ENCODE data around the gene NONO.

NONO gene, protein sequence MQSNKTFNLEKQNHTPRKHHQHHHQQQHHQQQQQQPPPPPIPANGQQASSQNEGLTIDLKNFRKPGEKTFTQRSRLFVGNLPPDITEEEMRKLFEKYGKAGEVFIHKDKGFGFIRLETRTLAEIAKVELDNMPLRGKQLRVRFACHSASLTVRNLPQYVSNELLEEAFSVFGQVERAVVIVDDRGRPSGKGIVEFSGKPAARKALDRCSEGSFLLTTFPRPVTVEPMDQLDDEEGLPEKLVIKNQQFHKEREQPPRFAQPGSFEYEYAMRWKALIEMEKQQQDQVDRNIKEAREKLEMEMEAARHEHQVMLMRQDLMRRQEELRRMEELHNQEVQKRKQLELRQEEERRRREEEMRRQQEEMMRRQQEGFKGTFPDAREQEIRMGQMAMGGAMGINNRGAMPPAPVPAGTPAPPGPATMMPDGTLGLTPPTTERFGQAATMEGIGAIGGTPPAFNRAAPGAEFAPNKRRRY

DNA sequence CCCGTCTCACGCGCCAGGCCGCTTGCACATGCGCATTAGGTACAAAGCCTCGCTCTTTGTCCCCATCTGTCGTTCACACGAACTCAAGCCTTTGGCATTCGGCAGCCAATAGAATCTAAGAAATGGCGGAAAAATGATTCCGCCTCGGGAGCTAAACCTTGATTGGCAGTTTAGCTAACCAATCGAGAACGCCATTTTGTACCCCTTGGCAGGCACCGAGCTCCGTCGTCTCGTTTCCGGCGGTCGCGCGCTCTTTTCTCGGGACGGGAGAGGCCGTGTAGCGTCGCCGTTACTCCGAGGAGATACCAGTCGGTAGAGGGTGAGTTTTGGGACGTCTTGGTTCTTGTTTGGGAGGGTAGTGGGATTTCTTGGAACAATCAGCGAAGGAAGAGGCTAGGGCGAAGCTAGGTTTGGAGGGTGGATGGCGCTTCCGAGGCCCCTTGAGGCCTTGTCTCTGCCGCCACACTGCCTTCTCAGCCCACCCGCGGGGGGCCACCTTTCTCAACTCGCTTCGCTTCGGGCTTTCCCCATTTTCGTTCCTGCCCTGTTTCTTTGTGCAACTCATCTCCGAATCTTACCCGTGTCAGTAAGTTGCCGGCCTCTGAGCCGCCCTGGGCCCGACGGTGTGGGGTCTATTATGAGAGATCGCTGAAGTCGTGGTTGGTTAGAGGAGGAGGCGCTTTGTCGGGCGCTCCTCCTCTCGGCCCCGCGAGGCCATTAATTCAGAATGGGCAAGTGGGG, at the start of gene NONO:
Gene NONO (plus strand): TSS at position 233 of the 741 bp plus-strand sequence. CDS start 7,003 bp downstream, outside the sequence.
- peak within 1 kb of the TSS; percentile 96 for H3K27ac ChIP-seq (ENCODE audit: low read depth, low read length)
- peak within 1 kb of the TSS; percentile 80 for H3K4me3 ChIP-seq (ENCODE audit: low read depth, low read length)
- peaks cover 36% of the 10 kb centered on the region for H3K9me3 ChIP-seq (ENCODE audit: control insufficient read depth, insufficient read depth, low read length)
- H3K9ac ChIP-seq (ENCODE audit: low read depth, low read length) = peak within 1 kb of the TSS; percentile 98
- H3K27me3 ChIP-seq (ENCODE audit: control insufficient read depth, insufficient read depth, low read length) = no peaks in the 10 kb centered on the region
- peaks cover 30% of the 10 kb centered on the region for H3K36me3 ChIP-seq (ENCODE audit: control insufficient read depth, insufficient read depth, low read length)
- peaks cover 7% of the 10 kb centered on the region; the same call in 1 of the 2 replicates for H3K4me1 ChIP-seq (ENCODE audit: control insufficient read depth, insufficient read depth, low read length)

DNA sequence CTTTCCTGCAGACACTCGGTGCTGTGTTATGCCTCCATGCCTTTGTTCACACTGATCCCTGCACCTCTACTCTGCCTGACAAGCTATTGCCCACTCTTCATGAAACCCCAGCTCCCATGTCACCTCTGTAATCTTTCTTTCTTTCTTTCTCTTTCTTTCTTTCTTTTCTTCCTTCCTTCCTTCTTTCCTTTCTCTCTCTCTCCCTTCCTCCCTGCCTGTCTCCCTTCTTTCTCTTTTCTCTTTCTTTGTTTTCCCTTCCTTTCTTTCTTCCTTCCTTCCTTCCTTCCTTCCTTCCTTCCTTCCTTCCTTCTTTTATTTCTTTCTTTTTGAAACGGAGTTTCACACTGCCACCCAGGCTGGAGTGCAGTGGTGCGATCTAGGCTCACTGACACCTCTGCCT, 48.0 kb upstream of the NONO start:
- no peak overlapping the region for H3K4me3 ChIP-seq (ENCODE audit: low read depth, low read length)
- no peaks in the 10 kb centered on the region for H3K4me1 ChIP-seq (ENCODE audit: control insufficient read depth, insufficient read depth, low read length)
- H3K36me3 ChIP-seq (ENCODE audit: control insufficient read depth, insufficient read depth, low read length) = peaks cover 10% of the 10 kb centered on the region
- H3K27ac ChIP-seq (ENCODE audit: low read depth, low read length) = no peak overlapping the region
- peaks cover 32% of the 10 kb centered on the region for H3K9me3 ChIP-seq (ENCODE audit: control insufficient read depth, insufficient read depth, low read length)
- no peaks in the 10 kb centered on the region for H3K27me3 ChIP-seq (ENCODE audit: control insufficient read depth, insufficient read depth, low read length)
- no peak overlapping the region for H3K9ac ChIP-seq (ENCODE audit: low read depth, low read length)

DNA sequence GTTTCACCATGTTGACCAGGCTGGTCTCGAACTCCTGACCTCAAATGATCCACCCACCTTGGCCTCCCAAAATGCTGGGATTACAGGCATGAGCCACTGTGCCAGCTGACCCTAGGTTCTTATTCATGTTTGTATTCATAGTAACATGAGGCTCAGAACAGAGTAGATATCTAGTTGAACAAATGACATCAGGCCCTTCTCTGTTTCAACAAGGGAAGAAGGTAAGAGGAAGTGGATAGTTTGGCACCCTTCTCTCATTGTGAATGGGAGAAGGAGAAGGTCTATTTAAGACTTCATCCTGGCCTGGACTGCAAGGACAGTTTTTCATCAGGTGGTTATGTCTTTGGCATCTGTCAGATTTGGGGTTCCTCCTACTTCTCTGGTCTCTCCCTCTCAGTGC, 46.6 kb upstream of the NONO start:
- H3K4me3 ChIP-seq (ENCODE audit: low read depth, low read length) = no peak overlapping the region
- no peaks in the 10 kb centered on the region for H3K4me1 ChIP-seq (ENCODE audit: control insufficient read depth, insufficient read depth, low read length)
- no peaks in the 10 kb centered on the region for H3K27me3 ChIP-seq (ENCODE audit: control insufficient read depth, insufficient read depth, low read length)
- no peak overlapping the region for H3K27ac ChIP-seq (ENCODE audit: low read depth, low read length)
- H3K36me3 ChIP-seq (ENCODE audit: control insufficient read depth, insufficient read depth, low read length) = peaks cover 23% of the 10 kb centered on the region
- no peak overlapping the region for H3K9ac ChIP-seq (ENCODE audit: low read depth, low read length)
- peaks cover 34% of the 10 kb centered on the region for H3K9me3 ChIP-seq (ENCODE audit: control insufficient read depth, insufficient read depth, low read length)

DNA sequence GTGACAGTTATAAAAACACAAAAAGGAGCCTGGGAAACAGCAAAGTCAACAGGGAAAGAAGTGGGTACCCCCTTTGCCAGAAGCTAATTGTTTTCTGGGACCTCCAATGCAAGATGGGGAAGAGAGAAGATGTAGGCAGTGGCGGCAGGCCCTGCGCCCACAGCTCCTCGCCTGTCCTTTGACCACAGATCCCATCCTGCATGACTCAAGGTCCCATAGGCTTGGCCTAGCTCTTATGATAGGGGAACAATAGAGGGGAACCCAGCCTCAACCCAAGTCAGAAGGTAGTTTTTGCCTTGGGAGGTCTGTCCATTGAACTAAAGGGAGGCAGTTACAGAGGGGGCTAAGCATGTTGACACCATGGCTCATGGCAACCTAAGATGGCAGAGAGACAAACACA, 43.7 kb upstream of the NONO start:
- no peaks in the 10 kb centered on the region for H3K4me1 ChIP-seq (ENCODE audit: control insufficient read depth, insufficient read depth, low read length)
- H3K4me3 ChIP-seq (ENCODE audit: low read depth, low read length) = no peak overlapping the region
- peaks cover 43% of the 10 kb centered on the region for H3K9me3 ChIP-seq (ENCODE audit: control insufficient read depth, insufficient read depth, low read length)
- H3K9ac ChIP-seq (ENCODE audit: low read depth, low read length) = no peak overlapping the region
- H3K27me3 ChIP-seq (ENCODE audit: control insufficient read depth, insufficient read depth, low read length) = no peaks in the 10 kb centered on the region
- no peak overlapping the region for H3K27ac ChIP-seq (ENCODE audit: low read depth, low read length)
- H3K36me3 ChIP-seq (ENCODE audit: control insufficient read depth, insufficient read depth, low read length) = peaks cover 53% of the 10 kb centered on the region

DNA sequence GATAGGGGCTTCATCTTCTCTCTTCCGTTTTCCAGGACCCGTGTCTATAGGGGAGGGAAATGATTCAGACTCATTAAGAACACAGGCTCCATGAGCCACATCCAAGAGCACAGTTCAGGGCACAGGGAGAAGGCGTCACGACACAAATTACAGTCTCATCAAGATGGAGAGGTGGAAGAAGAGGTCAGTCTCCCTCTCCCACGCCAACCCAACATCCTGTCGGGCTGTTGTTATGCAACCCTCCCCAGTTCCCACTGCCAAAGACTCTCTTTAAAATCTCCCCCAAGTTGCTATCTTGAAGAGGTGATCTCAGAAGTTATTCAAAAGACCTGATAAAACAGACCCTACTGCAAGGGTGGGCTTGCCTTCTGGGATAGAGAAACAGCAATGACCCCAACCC, 42.1 kb upstream of the NONO start:
- no peaks in the 10 kb centered on the region for H3K4me1 ChIP-seq (ENCODE audit: control insufficient read depth, insufficient read depth, low read length)
- H3K36me3 ChIP-seq (ENCODE audit: control insufficient read depth, insufficient read depth, low read length) = peaks cover 67% of the 10 kb centered on the region
- no peak overlapping the region for H3K9ac ChIP-seq (ENCODE audit: low read depth, low read length)
- H3K9me3 ChIP-seq (ENCODE audit: control insufficient read depth, insufficient read depth, low read length) = peaks cover 48% of the 10 kb centered on the region
- no peak overlapping the region for H3K27ac ChIP-seq (ENCODE audit: low read depth, low read length)
- no peak overlapping the region for H3K4me3 ChIP-seq (ENCODE audit: low read depth, low read length)
- no peaks in the 10 kb centered on the region for H3K27me3 ChIP-seq (ENCODE audit: control insufficient read depth, insufficient read depth, low read length)

DNA sequence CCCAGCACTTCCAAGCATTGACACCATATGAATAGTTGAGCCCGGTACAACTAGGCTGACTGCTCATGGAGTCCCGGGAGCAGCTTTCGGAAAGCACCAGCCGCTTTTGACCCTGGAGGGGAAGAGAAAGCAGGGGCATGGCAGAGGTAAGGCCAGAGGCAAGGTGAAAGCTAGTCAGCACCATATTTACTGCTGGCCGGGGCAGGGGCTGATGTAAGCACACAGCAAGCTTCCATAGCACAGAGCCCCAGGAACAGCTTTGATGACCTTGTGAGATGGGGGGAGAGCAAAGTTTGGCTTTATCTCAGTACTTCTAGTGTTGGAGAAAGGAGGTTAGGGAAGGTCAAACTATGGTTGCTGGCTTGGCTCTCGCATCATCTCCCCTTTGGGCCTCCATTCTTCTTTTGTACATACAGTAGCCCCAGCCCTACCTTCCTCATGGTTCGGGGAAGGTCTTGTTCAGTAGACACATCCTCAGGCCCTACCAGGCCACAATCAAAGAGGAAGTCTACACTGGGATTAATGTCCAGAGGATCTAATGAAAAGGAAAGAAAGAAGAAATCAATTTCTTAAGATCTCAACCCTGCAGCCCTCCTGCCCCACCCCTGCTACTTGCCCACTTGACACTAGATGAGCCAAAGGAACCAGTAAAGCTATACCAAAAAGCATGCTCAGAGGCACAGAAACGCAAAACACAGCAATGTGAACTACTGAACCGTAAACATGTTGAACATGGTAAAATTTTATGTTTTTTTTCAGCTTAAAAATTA, 38.9 kb upstream of the NONO start:
- H3K4me3 ChIP-seq (ENCODE audit: low read depth, low read length) = no peak overlapping the region
- H3K9me3 ChIP-seq (ENCODE audit: control insufficient read depth, insufficient read depth, low read length) = peaks cover 52% of the 10 kb centered on the region
- no peaks in the 10 kb centered on the region for H3K27me3 ChIP-seq (ENCODE audit: control insufficient read depth, insufficient read depth, low read length)
- no peak overlapping the region for H3K27ac ChIP-seq (ENCODE audit: low read depth, low read length)
- H3K9ac ChIP-seq (ENCODE audit: low read depth, low read length) = no peak overlapping the region
- no peaks in the 10 kb centered on the region for H3K4me1 ChIP-seq (ENCODE audit: control insufficient read depth, insufficient read depth, low read length)
- peaks cover 99% of the 10 kb centered on the region for H3K36me3 ChIP-seq (ENCODE audit: control insufficient read depth, insufficient read depth, low read length)

DNA sequence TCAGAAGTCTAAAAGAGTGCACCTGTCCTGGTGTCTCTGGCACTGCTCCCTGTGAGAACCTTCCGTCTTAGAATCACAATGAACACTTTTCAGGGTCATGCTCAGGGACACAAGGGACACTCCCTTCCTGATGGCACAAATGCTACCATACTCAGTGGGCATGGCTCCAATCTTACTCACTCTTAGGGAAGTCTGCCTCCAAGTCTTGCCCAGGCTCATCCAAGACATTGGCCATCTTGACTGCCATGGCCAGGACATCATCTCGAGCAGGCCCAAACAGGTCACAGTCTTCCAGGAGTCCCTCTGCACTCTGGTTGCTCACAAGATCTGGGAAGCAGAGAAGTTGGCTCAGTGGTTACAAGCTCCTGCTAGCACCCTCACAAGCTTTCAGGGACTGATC, 38.3 kb upstream of the NONO start:
- H3K9ac ChIP-seq (ENCODE audit: low read depth, low read length) = no peak overlapping the region
- H3K36me3 ChIP-seq (ENCODE audit: control insufficient read depth, insufficient read depth, low read length) = peaks cover 99% of the 10 kb centered on the region
- H3K9me3 ChIP-seq (ENCODE audit: control insufficient read depth, insufficient read depth, low read length) = peaks cover 46% of the 10 kb centered on the region
- H3K27me3 ChIP-seq (ENCODE audit: control insufficient read depth, insufficient read depth, low read length) = no peaks in the 10 kb centered on the region
- no peaks in the 10 kb centered on the region for H3K4me1 ChIP-seq (ENCODE audit: control insufficient read depth, insufficient read depth, low read length)
- no peak overlapping the region for H3K27ac ChIP-seq (ENCODE audit: low read depth, low read length)
- H3K4me3 ChIP-seq (ENCODE audit: low read depth, low read length) = no peak overlapping the region

DNA sequence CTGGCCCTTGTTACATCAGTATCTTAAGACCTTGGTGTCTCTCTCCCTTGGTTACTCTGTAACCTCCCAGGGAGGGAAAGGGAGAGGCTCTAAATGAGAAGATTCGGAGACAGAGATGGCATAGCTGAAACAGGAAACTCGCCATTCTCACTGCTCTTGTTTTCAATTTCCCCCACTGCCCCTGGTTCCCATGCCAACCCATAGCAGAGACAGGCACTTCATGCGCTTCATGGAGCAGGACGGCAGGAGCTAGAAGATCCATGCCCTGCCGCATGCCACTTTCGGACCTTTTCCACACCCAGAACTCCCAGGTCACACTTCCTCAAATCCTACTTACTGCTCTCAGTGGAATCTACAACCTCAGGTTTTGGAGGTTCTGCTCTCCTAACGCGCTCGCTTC, 32.6 kb upstream of the NONO start:
- Histone ChIP-seq H3K27ac (ENCODE audit: low read depth, low read length) (no peak overlapping the region), H3K9me3 (ENCODE audit: control insufficient read depth, insufficient read depth, low read length) (peaks cover 16% of the 10 kb centered on the region), H3K4me3 (ENCODE audit: low read depth, low read length) (no peak overlapping the region), H3K9ac (ENCODE audit: low read depth, low read length) (no peak overlapping the region), H3K36me3 (ENCODE audit: control insufficient read depth, insufficient read depth, low read length) (peaks cover 51% of the 10 kb centered on the region), H3K4me1 (ENCODE audit: control insufficient read depth, insufficient read depth, low read length) (0 out of 2 replicates have a peak, but pooled peaks cover 3% of the 10 kb centered on the region), H3K27me3 (ENCODE audit: control insufficient read depth, insufficient read depth, low read length) (no peaks in the 10 kb centered on the region)

DNA sequence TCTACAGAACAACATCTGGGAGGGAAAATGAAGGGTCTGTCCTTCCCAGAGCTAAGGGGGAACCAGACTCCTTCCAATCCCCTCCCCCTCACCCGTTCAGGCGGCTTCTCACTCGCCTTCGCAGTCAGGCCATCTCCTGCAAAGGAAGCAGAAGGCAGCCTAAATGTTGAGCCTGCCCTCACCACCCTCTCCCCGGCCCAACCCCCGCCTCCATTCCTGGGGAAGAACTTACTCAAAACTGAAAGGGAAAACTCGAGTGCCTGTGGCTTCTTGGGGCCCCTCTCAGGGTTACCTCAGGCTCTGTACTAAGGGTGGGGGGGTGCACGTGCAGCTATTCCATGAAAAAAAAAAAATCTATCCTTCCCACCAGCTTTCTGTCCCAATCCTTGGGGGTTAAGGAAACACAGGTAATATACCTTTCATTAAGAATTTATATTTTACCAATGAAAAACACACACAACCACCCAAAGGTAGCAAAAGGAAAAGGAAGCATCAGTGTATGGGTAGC, 31.9 kb upstream of the NONO start:
- peaks cover 46% of the 10 kb centered on the region for H3K36me3 ChIP-seq (ENCODE audit: control insufficient read depth, insufficient read depth, low read length)
- peaks cover 18% of the 10 kb centered on the region for H3K9me3 ChIP-seq (ENCODE audit: control insufficient read depth, insufficient read depth, low read length)
- H3K9ac ChIP-seq (ENCODE audit: low read depth, low read length) = no peak overlapping the region
- H3K4me1 ChIP-seq (ENCODE audit: control insufficient read depth, insufficient read depth, low read length) = 0 out of 2 replicates have a peak, but pooled peaks cover 3% of the 10 kb centered on the region
- H3K4me3 ChIP-seq (ENCODE audit: low read depth, low read length) = peak overlapping the region; percentile 81
- H3K27me3 ChIP-seq (ENCODE audit: control insufficient read depth, insufficient read depth, low read length) = no peaks in the 10 kb centered on the region
- no peak overlapping the region for H3K27ac ChIP-seq (ENCODE audit: low read depth, low read length)

DNA sequence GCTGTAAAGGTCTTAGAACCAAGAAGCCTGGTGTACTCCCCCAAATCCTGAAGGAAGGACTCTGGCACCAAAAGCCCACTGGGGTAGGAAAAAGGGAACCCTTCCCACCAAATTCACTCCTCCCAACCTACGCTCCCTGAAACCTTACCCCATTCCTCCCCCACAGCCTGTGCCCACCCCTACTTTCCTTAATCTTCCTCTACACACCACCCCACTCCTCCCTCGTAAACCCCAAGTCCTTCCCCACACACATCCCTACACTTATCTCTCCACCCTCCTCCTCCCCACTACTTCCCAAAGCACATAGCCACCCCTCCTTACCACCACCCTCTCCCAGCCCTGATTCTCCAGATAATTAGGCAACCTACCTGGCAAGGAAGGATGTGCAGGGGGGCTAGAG, 31.2 kb upstream of the NONO start:
- Histone ChIP-seq H3K9ac (ENCODE audit: low read depth, low read length) (no peak overlapping the region), H3K4me3 (ENCODE audit: low read depth, low read length) (peak overlapping the region; percentile 81), H3K4me1 (ENCODE audit: control insufficient read depth, insufficient read depth, low read length) (0 out of 2 replicates have a peak, but pooled peaks cover 3% of the 10 kb centered on the region), H3K27ac (ENCODE audit: low read depth, low read length) (no peak overlapping the region), H3K36me3 (ENCODE audit: control insufficient read depth, insufficient read depth, low read length) (peaks cover 39% of the 10 kb centered on the region), H3K9me3 (ENCODE audit: control insufficient read depth, insufficient read depth, low read length) (peaks cover 20% of the 10 kb centered on the region), H3K27me3 (ENCODE audit: control insufficient read depth, insufficient read depth, low read length) (no peaks in the 10 kb centered on the region)

Measured in HUES48 (cell line).